Measurements from ENCODE around the gene CFAP20DC.

DNA sequence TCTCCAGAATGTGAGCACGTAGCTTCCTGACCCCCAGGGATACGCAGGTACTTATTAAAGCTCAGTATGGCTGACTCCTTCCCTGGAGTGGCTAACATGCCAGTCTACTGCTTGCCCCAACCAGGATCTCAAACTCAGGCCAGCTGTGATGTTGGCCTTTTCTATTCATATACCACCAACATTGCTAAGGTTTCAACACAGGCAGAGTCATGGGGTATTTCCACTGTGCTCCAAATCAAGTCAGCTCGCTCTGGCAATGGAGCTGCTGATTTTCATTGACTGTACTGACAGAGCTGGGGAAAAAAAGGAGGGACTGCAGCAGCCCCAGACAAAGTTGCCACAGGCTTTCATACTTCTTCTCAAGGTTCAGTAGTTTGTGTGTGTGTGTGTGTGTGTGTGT, 87.0 kb downstream of the CFAP20DC start:
- TF ChIP-seq, protein P1, sequence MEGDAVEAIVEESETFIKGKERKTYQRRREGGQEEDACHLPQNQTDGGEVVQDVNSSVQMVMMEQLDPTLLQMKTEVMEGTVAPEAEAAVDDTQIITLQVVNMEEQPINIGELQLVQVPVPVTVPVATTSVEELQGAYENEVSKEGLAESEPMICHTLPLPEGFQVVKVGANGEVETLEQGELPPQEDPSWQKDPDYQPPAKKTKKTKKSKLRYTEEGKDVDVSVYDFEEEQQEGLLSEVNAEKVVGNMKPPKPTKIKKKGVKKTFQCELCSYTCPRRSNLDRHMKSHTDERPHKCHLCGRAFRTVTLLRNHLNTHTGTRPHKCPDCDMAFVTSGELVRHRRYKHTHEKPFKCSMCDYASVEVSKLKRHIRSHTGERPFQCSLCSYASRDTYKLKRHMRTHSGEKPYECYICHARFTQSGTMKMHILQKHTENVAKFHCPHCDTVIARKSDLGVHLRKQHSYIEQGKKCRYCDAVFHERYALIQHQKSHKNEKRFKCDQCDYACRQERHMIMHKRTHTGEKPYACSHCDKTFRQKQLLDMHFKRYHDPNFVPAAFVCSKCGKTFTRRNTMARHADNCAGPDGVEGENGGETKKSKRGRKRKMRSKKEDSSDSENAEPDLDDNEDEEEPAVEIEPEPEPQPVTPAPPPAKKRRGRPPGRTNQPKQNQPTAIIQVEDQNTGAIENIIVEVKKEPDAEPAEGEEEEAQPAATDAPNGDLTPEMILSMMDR (IDR thresholded peaks at IDR 0.05; ENCODE audit: low read depth, low read length, poor library complexity, severe bottlenecking): no peak
- no peak for TF ChIP-seq EZH2phosphoT487 (IDR thresholded peaks at IDR 0.05; ENCODE audit: borderline replicate concordance, low read length)
